Measurements from ENCODE around the gene FYB1.

- TF ChIP-seq EP300 (IDR thresholded peaks at IDR 0.05; ENCODE audit: borderline replicate concordance) (no peak), TAF1 (IDR thresholded peaks at IDR 0.05; ENCODE audit: low read depth) (no peak), ZBTB7A (IDR thresholded peaks at IDR 0.05; ENCODE audit: low read depth) (no peak), RAD21 (IDR thresholded peaks at IDR 0.05; ENCODE audit: low read depth) (peak; percentile 80), TEAD4 (IDR thresholded peaks at IDR 0.05) (no peak), CREB1 (IDR thresholded peaks at IDR 0.05; ENCODE audit: low read depth) (no peak)
- TF ChIP-seq, protein P1, sequence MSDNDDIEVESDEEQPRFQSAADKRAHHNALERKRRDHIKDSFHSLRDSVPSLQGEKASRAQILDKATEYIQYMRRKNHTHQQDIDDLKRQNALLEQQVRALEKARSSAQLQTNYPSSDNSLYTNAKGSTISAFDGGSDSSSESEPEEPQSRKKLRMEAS (IDR thresholded peaks at IDR 0.05) = 0 out of 2 replicates have a peak, but pooled peaks have one; percentile 19
Observed at GRCh38 chr5:39217365-39218281, 1.7 kb downstream of the FYB1 start.

All from Ishikawa (cell line).